Natural killer cell (primary cell): ENCODE results near the gene ELN. TPM values are rescaled to one million over a fixed set of nuclear protein-coding genes. Genes with fewer than 3 reads are reported as not detected.

Experiments used
- ATAC-seq, 3 donors: fragments of 150-1000 bp in 2 of 3; fragments of 200-7000 bp in 1 of 3; cut with Tn5 transposase; 1 replicate in 1 of 3; 2 replicates in 2 of 3; pipeline ENCODE4 v1.10.0; 2021; ENCODE audit warnings: mild to moderate bottlenecking in 2 of 3, moderate library complexity in 2 of 3
- DNase-seq, 2 donors: peaks; one replicate each; pipeline versions ENCODE4 v3.0.0 to v3.0.0-alpha.2; 2013 to 2021; ENCODE audit warnings: mixed read lengths in 1 of 2
- H3K27ac ChIP-seq: one replicate; pipeline ENCODE4 v1.5.1; 2013; ENCODE audit warnings: mild to moderate bottlenecking, low read length
- H3K27me3 ChIP-seq: one replicate; pipeline ENCODE4 v1.6.1; 2013; ENCODE audit warnings: low read length; ENCODE audit not compliant: control insufficient read depth, insufficient read depth
- H3K36me3 ChIP-seq: one replicate; pipeline ENCODE4 v1.6.1; 2013; ENCODE audit warnings: low read length; ENCODE audit not compliant: control insufficient read depth, insufficient read depth
- H3K4me1 ChIP-seq: one replicate; pipeline ENCODE4 v1.6.1; 2013; ENCODE audit warnings: low read length; ENCODE audit not compliant: control insufficient read depth, insufficient read depth
- H3K4me3 ChIP-seq: one replicate; pipeline ENCODE4 v1.5.1; 2013; ENCODE audit warnings: low read length
- H3K9me3 ChIP-seq: one replicate; pipeline ENCODE4 v1.6.1; 2013; ENCODE audit warnings: low read length; ENCODE audit not compliant: control insufficient read depth, insufficient read depth
- H3K27ac Mint-ChIP-seq, 2 donors: one replicate each; pipeline ENCODE4 v1.8.0; 2022; ENCODE audit warnings: mild to moderate bottlenecking in 2 of 2, mixed read lengths in 2 of 2, moderate library complexity in 1 of 2
- H3K27me3 Mint-ChIP-seq, 2 donors: one replicate each; pipeline ENCODE4 v1.8.0; 2022; ENCODE audit warnings: low read depth in 2 of 2, mixed read lengths in 2 of 2
- H3K36me3 Mint-ChIP-seq: one replicate; pipeline ENCODE4 v1.8.0; 2022; ENCODE audit warnings: mixed read lengths
- H3K4me1 Mint-ChIP-seq, 2 donors: one replicate each; pipeline ENCODE4 v1.8.0; 2022; ENCODE audit warnings: mixed read lengths in 2 of 2
- H3K4me3 Mint-ChIP-seq: one replicate; pipeline ENCODE4 v1.8.0; 2022; ENCODE audit warnings: mild to moderate bottlenecking, moderate library complexity, mixed read lengths
- H3K9me3 Mint-ChIP-seq, 2 donors: one replicate each; pipeline ENCODE4 v1.8.0; 2022; ENCODE audit warnings: mixed read lengths in 2 of 2
- CTCF ChIP-seq: fragments of 200-600 bp; IDR thresholded peaks from one replicate; pipeline ENCODE4 v1.8.0; 2022; ENCODE audit warnings: antibody characterized with exemption
- WGBS: methylation state at CpG from one replicate; pipeline ENCODE4 v1.1.7; 2013; ENCODE audit warnings: missing lambda C conversion rate; ENCODE audit not compliant: insufficient coverage; 5-methylcytosine and 5-hydroxymethylcytosine counted together
- intact Hi-C: fragments of 100-400 bp; cut with micrococcal nuclease; formaldehyde crosslinking; loops from one replicate; pipeline ENCODE4 v1.14.2; 2022
- total RNA-seq, 4 donors: library from RNA; stranded (reverse); fragments of 120-200 nt in 1 of 4; gene quantifications; one replicate each; pipeline versions ENCODE4 v1.2.3 to v1.2.4, GENCODE V29; 2013 to 2022

ELN gene
- total RNA-seq, 3 donors from 2014 or later (not counting 1 experiment from before 2014, with no cell fraction given): 0.75 TPM; not detected in 2

- H3K4me1 ChIP-seq: peaks cover 21% of the 10 kb centered on the region
- TF ChIP-seq CTCF: no peak
- no peaks in the 10 kb centered on the region for H3K9me3 ChIP-seq
- DNase-seq (no peak), ATAC-seq (no peak)
- no peak overlapping the region for H3K4me3 ChIP-seq
- peaks cover 8 to 18% of the 10 kb centered on the region in 2 donors for H3K4me1 Mint-ChIP-seq
- no peak overlapping the region for H3K27ac ChIP-seq
- no peaks in the 10 kb centered on the region for H3K36me3 ChIP-seq
- 80% methylated on average over 1 of the region's 1 CpG for WGBS
- peak overlapping the region in 1 of 2 donors; percentile 43 for H3K27ac Mint-ChIP-seq
- H3K27me3 ChIP-seq: no peaks in the 10 kb centered on the region
- H3K36me3 Mint-ChIP-seq: no peaks in the 10 kb centered on the region
- H3K4me3 Mint-ChIP-seq: no peak overlapping the region
- H3K27me3 Mint-ChIP-seq: peaks cover 0 to 3% of the 10 kb centered on the region in 2 donors
- intact Hi-C loops: no loop called here
- no peaks in the 10 kb centered on the region for H3K9me3 Mint-ChIP-seq
Measured at GRCh38 chr7:74057987-74058386, 30.0 kb downstream of the ELN start.

- Mint-ChIP-seq H3K27me3 (peaks cover 0 to 3% of the 10 kb centered on the region in 2 donors), H3K27ac (peak overlapping the region in 1 of 2 donors; percentile 43), H3K9me3 (no peaks in the 10 kb centered on the region), H3K36me3 (no peaks in the 10 kb centered on the region), H3K4me1 (peaks cover 8 to 18% of the 10 kb centered on the region in 2 donors), H3K4me3 (no peak overlapping the region)
- ATAC-seq (no peak), DNase-seq (no peak)
- Histone ChIP-seq H3K4me1 (peaks cover 21% of the 10 kb centered on the region), H3K27me3 (no peaks in the 10 kb centered on the region), H3K36me3 (no peaks in the 10 kb centered on the region), H3K27ac (no peak overlapping the region), H3K4me3 (no peak overlapping the region), H3K9me3 (no peaks in the 10 kb centered on the region)
- no peak for TF ChIP-seq CTCF
- WGBS: 86% methylated on average over 7 of the region's 7 CpGs
- intact Hi-C loops: no loop called here
Measured at GRCh38 chr7:74058486-74058885, 30.5 kb downstream of the ELN start.

- peaks cover 8 to 18% of the 10 kb centered on the region in 2 donors for H3K4me1 Mint-ChIP-seq
- peaks cover 0 to 3% of the 10 kb centered on the region in 2 donors for H3K27me3 Mint-ChIP-seq
- H3K4me1 ChIP-seq: peaks cover 21% of the 10 kb centered on the region
- no peaks in the 10 kb centered on the region for H3K9me3 ChIP-seq
- H3K27ac ChIP-seq: no peak overlapping the region
- DNase-seq (no peak), ATAC-seq (no peak)
- no peak overlapping the region for H3K4me3 ChIP-seq
- no peaks in the 10 kb centered on the region for H3K36me3 Mint-ChIP-seq
- intact Hi-C loops: no loop called here
- no peaks in the 10 kb centered on the region for H3K36me3 ChIP-seq
- no peak overlapping the region for H3K4me3 Mint-ChIP-seq
- peak overlapping the region in 1 of 2 donors; percentile 100 for H3K27ac Mint-ChIP-seq
- no peaks in the 10 kb centered on the region for H3K27me3 ChIP-seq
- no peaks in the 10 kb centered on the region for H3K9me3 Mint-ChIP-seq
- 71% methylated on average over 2 of the region's 2 CpGs for WGBS
- TF ChIP-seq CTCF: no peak
Measured at GRCh38 chr7:74059037-74059436, 31.1 kb downstream of the ELN start.
